Activated CD4-positive, alpha-beta T cell treated with anti-CD3 and anti-CD28 coated beads, Interleukin-10, Interleukin-2, amounts not matched to agents 100 ng/mL and 50 ng/mL, durations not matched to agents 16 hours and 8 hours (primary cell): ENCODE results near the gene NELFB.

Experiments
- DNase-seq: peaks from one replicate; pipeline ENCODE4 v3.0.0-alpha.2; 2020

NELFB gene

GRCh38 chr9:137268538-137269201, 13.5 kb downstream of the NELFB start:
- DNase-seq, result no peak

GRCh38 chr9:137269231-137269772, 14.2 kb downstream of the NELFB start:
- DNase-seq, result no peak

- peak; percentile 32 for DNase-seq
Observed at GRCh38 chr9:137270929-137271695, 16.0 kb downstream of the NELFB start.

GRCh38 chr9:137271696-137272076, 16.6 kb downstream of the NELFB start:
- no peak for DNase-seq

GRCh38 chr9:137272241-137273094, 17.3 kb downstream of the NELFB start:
- no peak for DNase-seq

DNA sequence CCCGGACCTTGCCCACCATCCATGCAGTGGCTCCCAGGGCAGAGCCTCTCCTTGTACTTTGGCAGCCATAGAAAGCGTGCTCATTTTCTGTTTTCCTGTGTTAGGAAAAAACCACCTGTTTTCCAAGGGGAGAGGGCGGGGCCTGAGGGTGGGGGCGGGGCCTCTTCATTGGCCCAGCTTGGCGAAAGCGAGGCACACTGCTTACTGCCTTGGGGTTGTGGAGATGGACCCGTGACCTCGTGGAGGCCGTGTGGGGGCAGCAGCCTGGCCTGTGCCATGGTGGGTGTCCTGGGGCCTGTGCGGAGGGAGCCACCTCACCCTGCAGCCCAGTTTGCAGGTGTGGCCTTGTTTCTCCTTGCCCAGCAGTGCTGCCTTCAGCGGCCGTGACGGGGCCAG, 18.0 kb downstream of the NELFB start:
- DNase-seq, result no peak

DNA sequence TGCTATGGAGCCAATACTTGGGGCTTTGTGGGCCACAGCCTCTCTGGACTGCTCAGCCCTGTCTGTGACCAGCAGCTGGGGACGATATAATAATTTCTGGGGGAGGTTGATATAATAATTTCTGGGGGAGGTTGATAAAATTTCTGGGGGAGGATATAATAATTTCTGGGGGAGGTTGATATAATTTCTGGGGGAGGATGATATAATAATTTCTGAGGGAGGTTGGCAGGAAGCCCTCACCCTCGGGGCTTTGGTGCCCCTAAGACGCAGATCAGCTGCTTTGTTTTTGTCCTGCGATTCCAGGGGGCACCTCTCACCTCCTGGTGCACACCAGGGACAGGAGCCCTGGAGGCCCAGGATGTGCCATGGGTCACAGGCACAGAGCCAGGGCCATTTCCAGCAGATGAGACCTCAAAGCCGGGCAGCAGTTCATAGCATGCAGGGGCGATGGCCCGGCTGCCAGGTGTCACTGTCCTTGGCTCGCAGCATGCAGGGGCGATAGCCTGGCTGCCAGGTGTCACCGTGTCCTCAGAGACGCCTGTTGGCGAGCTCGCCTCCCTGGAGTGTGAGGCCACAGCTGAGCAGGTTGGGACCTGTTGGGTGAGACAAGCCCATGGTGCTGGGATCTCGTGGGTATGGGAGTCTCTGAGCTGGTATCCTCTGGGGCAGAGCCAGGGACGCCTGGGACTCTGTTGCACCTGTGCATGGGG, 18.6 kb downstream of the NELFB start:
- no peak for DNase-seq

GRCh38 chr9:137275203-137275587, 20.1 kb downstream of the NELFB start:
- no peak for DNase-seq

- DNase-seq, result no peak
Observed at GRCh38 chr9:137275588-137276472, 20.7 kb downstream of the NELFB start.

DNA sequence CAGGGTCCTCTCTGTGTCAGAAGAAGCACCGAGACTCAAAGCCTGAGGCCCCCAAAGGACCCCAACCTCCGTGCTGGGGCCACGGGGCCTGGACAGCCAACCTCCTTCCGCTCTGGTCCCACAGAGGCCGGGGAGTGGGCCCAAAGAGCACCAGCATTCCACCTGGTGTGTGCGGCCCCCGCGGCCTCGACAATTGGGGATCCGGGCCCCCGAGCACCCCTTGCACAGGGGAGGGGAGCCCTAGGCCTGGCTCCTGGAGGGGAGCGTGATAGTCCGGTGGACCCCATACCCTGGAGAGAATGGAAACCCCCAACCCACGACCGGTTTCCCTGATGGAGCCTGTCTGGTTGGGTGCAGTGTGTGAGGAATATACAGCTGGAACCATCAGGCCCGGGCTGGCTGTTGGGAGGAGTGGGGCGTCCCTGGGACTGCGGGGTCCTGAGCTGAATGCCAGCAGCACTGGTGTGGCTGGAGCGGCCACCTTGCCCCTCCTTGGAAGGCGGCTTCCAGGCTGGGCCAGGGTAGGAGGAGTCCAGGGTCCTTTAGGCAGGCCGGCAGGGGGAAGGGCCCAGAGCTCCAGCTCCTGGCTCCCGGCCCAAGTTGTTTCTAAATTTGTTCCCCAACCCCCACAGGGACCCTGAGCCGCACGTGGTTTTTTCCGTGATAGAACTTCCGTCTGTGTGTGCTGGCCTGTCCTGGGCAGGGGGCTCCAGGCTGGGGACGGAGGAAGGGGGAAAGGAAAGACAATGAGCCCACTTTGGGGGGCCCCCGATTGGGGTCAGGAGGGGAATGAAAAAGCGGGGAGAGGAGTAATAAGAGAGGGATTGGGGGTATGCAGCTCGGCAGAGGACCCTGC, 21.6 kb downstream of the NELFB start:
- no peak for DNase-seq

DNA sequence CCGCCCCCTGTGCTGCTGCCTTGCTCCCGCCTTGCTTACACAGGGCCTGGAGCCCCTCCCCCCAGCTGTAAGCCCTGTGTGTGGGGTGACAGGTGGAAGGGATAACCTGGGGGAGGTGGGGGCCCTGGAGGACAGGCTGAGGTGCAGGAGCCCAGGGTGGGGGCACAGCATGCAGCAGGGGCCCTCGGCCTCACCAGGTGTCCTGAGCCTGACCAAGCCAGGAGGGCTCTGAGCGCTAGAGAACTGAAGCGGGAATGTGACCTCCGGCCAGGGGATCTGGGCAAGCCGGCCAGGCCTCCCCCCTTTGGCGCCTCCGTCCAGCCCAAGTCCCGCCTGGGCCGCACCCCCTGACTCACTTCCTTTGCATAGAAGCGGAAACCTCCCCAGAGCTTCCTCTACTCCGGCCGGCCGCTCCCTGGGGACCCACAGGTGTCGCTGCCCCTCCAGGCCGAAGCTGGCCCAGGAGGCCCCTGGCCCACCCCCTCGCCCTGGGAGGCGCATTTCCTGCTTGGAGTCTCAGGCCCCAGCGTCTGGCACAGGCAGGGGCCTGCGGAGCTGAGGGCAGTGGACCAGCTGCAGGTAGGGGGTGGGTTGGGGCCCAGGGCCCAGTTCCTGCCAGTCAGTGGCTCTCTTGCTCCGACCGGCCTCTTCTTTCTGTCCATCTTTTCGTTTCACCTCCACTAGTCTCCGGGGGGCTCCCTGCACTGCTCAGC, 22.4 kb downstream of the NELFB start, which contains the start of gene TOR4A:
TOR4A (plus strand) TSS at position 398 of the 713 bp plus-strand sequence. CDS start 964 bp downstream, outside the sequence.
- DNase-seq, result peak; percentile 69

GRCh38 chr9:137278061-137278701, 23.1 kb downstream of the NELFB start:
- DNase-seq, result no peak

GRCh38 chr9:137278721-137279711, 23.9 kb downstream of the NELFB start:
- DNase-seq, result no peak

DNA sequence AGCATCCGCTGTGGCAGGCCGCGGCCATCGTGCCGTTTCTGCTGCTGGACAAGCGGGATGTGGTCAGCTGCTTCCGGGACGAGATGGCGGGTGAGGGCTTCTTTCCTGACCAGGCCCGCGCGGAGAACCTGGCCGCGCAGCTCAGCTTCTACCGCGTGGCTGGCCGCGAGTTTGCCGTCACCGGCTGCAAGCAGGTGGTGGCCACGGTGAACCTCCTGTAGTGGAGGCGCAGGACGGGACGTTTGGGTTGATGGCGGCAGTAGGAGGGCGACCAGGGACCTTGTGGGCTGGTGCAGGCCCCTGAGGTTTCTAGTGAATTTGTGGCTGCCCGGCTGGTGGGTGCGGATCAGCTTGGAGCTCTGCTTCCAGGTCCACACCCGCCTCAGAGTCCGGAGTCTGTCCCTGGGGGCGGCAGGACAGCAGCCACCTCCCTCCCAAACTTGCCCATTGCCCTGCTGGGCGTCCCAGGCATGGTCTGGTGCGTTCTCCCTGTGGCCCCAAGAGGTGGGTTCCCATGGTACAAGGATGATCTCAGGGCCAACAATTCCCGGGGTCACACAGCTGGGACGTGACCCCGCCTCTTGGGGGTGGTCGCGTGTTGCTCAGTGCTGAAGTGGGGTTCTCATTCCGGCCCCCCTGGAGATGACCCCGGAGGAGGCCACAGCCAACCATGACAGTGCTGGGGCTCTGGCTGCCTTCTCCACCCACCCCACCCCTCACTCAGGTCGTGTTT, 24.8 kb downstream of the NELFB start:
- DNase-seq, result no peak

DNA sequence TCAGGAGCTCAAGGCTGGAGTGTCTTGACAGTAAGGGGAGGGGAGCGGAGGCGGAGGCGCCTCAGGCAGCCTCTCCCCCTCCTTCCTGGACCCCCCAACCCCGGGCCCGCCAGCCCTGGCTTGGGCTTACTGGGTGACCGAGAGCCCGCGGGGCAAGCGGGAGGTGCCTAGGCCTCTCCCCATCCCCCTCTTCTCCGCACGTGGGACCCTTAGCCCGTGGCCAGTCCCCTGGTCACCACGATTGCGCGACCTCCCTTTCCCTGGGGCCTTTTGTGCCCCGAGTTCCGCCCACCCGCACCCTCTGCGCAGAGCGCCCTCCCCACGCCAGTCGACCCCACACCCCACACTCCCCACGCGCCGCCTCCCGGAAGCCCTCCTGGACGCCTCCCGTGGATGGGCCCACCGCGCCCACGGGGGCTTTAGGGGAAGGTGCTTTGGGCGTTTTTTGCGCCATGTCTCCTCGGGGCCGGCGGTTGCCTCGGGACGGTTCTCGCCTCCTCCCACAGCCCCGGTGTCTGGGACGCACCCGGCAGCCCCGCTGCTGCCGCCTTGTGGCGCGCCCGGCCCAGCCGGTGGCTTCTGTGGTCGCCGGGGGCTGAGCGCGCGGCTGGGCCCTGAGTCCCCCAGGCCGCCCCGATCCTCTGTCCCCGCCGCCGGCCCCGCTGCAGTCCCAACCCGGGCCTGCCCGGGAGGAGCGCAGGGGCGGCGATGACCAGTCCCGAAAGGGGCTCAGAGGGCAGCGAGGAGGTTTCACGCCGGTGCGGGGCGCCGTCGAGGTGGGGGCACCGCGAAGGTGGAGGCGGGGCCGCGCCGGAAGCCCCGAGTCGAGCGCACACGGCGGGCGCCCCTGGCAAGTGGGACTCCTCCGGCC, 25.6 kb downstream of the NELFB start:
- DNase-seq, result no peak
